ENCODE measurements around the gene PCNP.
"Not testable (repeated sequence)": the region's sequence is repeated elsewhere in the genome, so short reads cannot be mapped to it uniquely, and the experiment has no call there.

PCNP gene

DNA sequence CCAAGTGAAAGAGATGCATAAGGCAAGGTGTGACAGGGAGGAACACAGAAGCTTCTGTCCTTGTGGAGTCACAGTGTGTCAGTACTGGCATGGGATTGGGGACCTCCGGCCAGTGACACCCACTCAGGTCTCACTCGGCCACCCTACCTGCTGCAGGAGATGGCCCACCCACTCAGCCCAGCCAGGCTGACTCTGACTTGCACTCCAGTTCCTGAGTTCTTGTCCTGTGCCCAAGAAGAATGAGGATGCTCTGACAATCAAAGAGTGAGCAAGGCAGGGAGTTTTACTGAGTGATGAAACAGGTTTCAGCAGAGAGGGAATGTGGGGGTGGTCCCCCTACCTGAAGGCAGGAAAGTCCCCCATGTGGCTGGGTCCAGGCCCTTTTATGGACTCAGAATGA lies 50.9 kb downstream of the PCNP start:
- TF ChIP-seq Cebpa-rat (IDR thresholded peaks at IDR 0.05), result no peak
- peaks cover 0 to 8% (median 0%) of the 10 kb centered on the region in 11 experiments; a peak in 1 of 22 replicates for H3K36me3 ChIP-seq
- H3K4me1 ChIP-seq, result no peaks in the 10 kb centered on the region
- H3K9me3 ChIP-seq (replicated peaks in 1 of 11), result peaks cover 16 to 30% (median 19%) of the 10 kb centered on the region in 11 experiments
- H3K27me3 ChIP-seq, result no peaks in the 10 kb centered on the region
- no peaks in the 10 kb centered on the region for H4K20me1 ChIP-seq
- no peak overlapping the region for H3K9ac ChIP-seq
- no peak overlapping the region for H3K4me3 ChIP-seq
- H3K4me2 ChIP-seq, result no peak overlapping the region
- no peak overlapping the region for H3K27ac ChIP-seq

DNA sequence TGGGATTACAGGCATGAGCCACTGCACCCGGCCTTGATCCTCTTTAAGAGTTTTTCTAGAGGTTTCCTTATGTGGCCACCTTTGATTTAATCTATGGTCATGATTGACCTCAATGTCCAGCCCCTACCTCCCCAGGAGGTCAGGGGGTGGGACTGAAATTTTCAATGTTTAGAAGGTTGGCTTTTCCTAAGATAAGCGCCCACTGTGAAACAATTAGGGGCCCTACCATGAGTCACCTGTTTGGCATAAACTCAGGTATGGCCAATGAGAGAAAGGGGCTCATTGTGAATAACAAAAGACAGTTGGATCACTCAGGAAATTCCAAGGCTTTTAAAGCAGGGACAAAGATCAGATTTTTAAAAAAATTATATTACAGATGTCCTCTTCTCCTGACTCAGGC lies 51.9 kb downstream of the PCNP start:
- TF ChIP-seq Cebpa-rat (IDR thresholded peaks at IDR 0.05), result no peak
- Histone ChIP-seq H3K36me3 (peaks cover 0 to 8% (median 0%) of the 10 kb centered on the region in 11 experiments; a peak in 1 of 22 replicates), H3K4me3 (no peak overlapping the region), H3K4me2 (no peak overlapping the region), H3K27me3 (no peaks in the 10 kb centered on the region), H4K20me1 (no peaks in the 10 kb centered on the region), H3K27ac (no peak overlapping the region), H3K4me1 (no peaks in the 10 kb centered on the region), H3K9me3 (replicated peaks in 1 of 11) (peaks cover 14 to 30% (median 18%) of the 10 kb centered on the region in 11 experiments), H3K9ac (no peak overlapping the region)

DNA sequence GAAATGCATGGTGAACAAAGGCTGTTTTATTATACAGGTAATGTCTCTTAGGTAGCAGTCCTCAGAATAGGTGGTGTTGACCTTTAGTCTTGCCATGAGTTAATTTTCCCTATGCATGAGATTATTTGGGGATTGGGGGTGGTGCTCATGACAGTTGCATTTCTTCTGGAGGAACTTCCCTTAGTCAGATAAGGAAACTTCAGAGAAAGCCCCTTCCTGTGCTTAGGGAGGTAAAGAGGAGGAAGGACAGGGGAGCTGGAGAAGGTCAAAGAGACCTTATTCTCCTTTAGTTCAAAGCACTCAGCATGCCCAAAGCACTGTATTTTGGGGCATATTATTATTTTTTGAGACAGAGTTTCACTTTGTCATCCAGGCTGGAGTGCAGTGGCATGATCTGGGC lies 55.2 kb downstream of the PCNP start:
- no peak overlapping the region for H3K4me3 ChIP-seq
- no peaks in the 10 kb centered on the region for H3K4me1 ChIP-seq
- no peaks in the 10 kb centered on the region for H4K20me1 ChIP-seq
- no peak overlapping the region for H3K9ac ChIP-seq
- no peak overlapping the region for H3K27ac ChIP-seq
- H3K4me2 ChIP-seq, result no peak overlapping the region
- no peaks in the 10 kb centered on the region for H3K27me3 ChIP-seq
- peaks cover 0 to 8% (median 0%) of the 10 kb centered on the region in 11 experiments; a peak in 1 of 22 replicates for H3K36me3 ChIP-seq
- peaks cover 12 to 20% (median 14%) of the 10 kb centered on the region in 11 experiments for H3K9me3 ChIP-seq (replicated peaks in 1 of 11)
- no peak for TF ChIP-seq Cebpa-rat (IDR thresholded peaks at IDR 0.05)

DNA sequence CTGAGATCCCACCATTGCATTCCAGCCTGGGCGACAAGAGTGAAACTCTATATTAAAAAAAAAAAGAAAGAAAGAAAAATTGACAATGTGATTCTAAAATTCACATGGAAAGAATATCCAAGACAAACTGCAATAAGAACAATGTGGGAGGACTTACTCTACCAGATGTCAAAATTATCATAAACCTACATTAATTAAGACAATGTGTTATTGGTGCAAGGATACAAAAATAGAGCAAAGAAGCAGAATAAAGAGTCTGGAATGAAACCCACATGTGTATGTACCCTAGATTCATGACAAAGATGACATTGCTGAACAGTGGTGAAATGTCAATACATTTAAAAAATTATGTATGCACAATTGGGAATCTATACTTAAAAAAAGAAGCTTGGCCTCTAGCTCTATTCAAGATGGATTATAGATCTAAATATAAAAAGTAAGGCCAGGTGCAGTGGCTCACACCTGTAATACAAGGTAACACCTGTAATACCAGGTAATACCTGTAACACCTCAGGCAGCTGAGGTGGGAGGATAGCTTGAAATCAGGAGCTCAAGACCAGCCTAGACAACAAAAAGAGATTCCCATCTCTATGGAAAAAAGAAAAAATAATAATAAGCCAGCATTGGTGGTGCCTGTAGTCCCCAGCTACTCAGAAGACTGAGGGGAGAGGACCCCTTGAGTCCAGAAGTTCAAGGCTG lies 57.3 kb downstream of the PCNP start:
- no peak overlapping the region for H3K4me2 ChIP-seq
- no peaks in the 10 kb centered on the region; a peak in 1 of 22 replicates for H3K9me3 ChIP-seq (replicated peaks in 1 of 11)
- no peaks in the 10 kb centered on the region for H3K36me3 ChIP-seq
- no peak overlapping the region for H3K4me3 ChIP-seq
- H4K20me1 ChIP-seq, result no peaks in the 10 kb centered on the region
- no peak for TF ChIP-seq Cebpa-rat (IDR thresholded peaks at IDR 0.05)
- H3K27ac ChIP-seq, result no peak overlapping the region
- no peak overlapping the region for H3K9ac ChIP-seq
- H3K27me3 ChIP-seq, result no peaks in the 10 kb centered on the region
- H3K4me1 ChIP-seq, result no peaks in the 10 kb centered on the region

- H3K27ac ChIP-seq, H3K4me2 ChIP-seq, H3K9ac ChIP-seq: not testable (repeated sequence)
These were observed 58.0 kb downstream of the PCNP start for GRCh38 chr3:101631959-101632358.

GRCh38 chr3:101632586-101632985 lies 58.6 kb downstream of the PCNP start:
- Histone ChIP-seq H3K36me3 (no peaks in the 10 kb centered on the region), H3K9me3 (replicated peaks in 1 of 11) (no peaks in the 10 kb centered on the region), H3K4me1 (no peaks in the 10 kb centered on the region), H3K27ac (no peak overlapping the region), H4K20me1 (no peaks in the 10 kb centered on the region), H3K4me2 (no peak overlapping the region), H3K27me3 (no peaks in the 10 kb centered on the region), H3K9ac (no peak overlapping the region), H3K4me3 (no peak overlapping the region)
- no peak for TF ChIP-seq Cebpa-rat (IDR thresholded peaks at IDR 0.05)

More at GRCh38 chr3:101631959-101632358, 58.0 kb downstream of the PCNP start:
- not testable (repeated sequence) for H4K20me1 ChIP-seq; H3K9me3 ChIP-seq (replicated peaks in 1 of 11); H3K4me1 ChIP-seq; H3K27me3 ChIP-seq; H3K36me3 ChIP-seq; H3K4me3 ChIP-seq

DNA sequence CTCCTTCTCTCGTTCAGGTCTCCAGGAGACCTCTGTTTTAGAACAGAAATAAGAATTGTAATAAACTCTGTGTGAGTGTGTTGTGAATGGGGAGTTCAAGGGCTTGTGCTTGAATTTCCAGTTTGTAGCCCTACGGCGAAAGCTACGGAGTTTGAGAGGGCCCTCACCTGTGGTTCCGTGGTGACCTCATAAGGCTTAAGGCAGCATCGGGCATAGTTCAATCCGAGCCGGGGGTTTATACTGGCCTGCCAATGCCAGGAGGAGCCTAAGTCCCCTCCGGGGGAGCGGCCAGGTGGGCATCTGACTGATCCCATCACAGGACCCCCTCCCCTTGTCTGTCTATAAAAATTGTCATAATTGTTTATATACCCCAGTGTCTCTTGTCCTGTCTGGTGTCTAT lies 59.2 kb downstream of the PCNP start:
- TF ChIP-seq Cebpa-rat (IDR thresholded peaks at IDR 0.05), result no peak
- Histone ChIP-seq H3K36me3 (no peaks in the 10 kb centered on the region), H3K4me3 (no peak overlapping the region), H3K27me3 (no peaks in the 10 kb centered on the region), H4K20me1 (no peaks in the 10 kb centered on the region), H3K27ac (no peak overlapping the region), H3K4me2 (no peak overlapping the region), H3K9me3 (replicated peaks in 1 of 11) (no peaks in the 10 kb centered on the region), H3K4me1 (no peaks in the 10 kb centered on the region), H3K9ac (no peak overlapping the region)

- Histone ChIP-seq H3K9ac (no peak overlapping the region), H3K9me3 (replicated peaks in 1 of 11) (no peaks in the 10 kb centered on the region), H3K27ac (no peak overlapping the region), H3K4me1 (no peaks in the 10 kb centered on the region), H3K4me3 (no peak overlapping the region), H3K4me2 (no peak overlapping the region), H3K27me3 (no peaks in the 10 kb centered on the region), H3K36me3 (no peaks in the 10 kb centered on the region), H4K20me1 (no peaks in the 10 kb centered on the region)
- no peak for TF ChIP-seq Cebpa-rat (IDR thresholded peaks at IDR 0.05)
These were observed 60.7 kb downstream of the PCNP start for GRCh38 chr3:101634591-101635196.

DNA sequence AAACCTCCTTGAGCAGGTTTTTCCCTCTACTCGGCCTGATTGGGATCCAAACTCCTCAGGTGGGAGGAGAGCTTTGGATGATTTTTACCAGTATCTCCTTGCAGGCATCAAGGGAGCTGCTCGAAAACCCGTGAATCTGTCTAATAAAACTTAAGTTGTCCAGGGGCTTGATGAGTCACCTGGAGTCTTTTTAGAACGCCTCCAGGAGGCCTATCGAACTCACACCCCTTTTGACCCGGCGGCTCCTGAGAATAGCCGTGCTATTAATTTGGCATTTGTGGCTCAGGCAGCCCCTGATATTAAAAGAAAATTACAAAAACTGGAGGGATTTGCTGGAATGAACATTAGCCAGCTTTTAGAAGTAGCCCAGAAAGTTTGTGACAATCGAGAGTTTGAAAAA lies 61.4 kb downstream of the PCNP start:
- Histone ChIP-seq H4K20me1 (no peaks in the 10 kb centered on the region), H3K4me2 (no peak overlapping the region), H3K9ac (no peak overlapping the region), H3K36me3 (no peaks in the 10 kb centered on the region), H3K9me3 (replicated peaks in 1 of 11) (no peaks in the 10 kb centered on the region), H3K27ac (no peak overlapping the region), H3K4me1 (no peaks in the 10 kb centered on the region), H3K4me3 (no peak overlapping the region), H3K27me3 (no peaks in the 10 kb centered on the region)
- TF ChIP-seq Cebpa-rat (IDR thresholded peaks at IDR 0.05), result no peak
